ENCODE data around the gene NOTUM. TPM values are rescaled to one million over a fixed set of nuclear protein-coding genes. Genes with fewer than 3 reads are reported as not detected.

NOTUM gene
- total and polyA plus RNA-seq, 2 of the 4 experiments (the other 2 are of a cell fraction) = 0.05 TPM; not detected in 1

DNA sequence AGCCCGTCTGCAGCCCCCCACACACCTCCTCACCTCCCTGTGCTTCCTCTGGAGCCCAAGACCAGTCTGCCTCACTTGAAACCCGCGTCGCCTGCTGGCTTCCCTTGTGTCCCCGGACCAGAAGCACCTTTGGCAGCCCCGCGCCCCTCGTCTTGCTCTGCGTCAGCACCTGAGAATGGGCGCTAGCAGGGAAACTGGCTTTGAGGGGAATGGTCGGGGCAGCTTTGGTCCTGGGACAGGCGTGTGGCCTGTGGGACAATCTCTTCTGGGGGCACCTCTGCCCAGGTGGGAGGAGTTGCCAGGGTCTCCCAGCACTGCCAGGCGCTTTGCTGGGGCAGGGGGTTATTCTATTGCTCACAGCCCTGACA is 29.8 kb downstream of the NOTUM start:
- Histone ChIP-seq H2AFZ (replicated peaks; ENCODE audit: low read length, poor library complexity) (no peak overlapping the region), H3K27me3 (ENCODE audit: control insufficient read depth, insufficient read depth, low read length) (no peaks in the 10 kb centered on the region), H3K18ac (ENCODE audit: low read depth, low read length) (no peak overlapping the region), H3K9me3 (ENCODE audit: control insufficient read depth, insufficient read depth, low read length) (no peaks in the 10 kb centered on the region), H3K23ac (ENCODE audit: low read depth, low read length) (no peak overlapping the region), H3K27ac (ENCODE audit: insufficient read depth, low read length) (no peak overlapping the region), H3K36me3 (ENCODE audit: control insufficient read depth, insufficient read depth, low read length) (peaks cover 27% of the 10 kb centered on the region; the same call in 1 of the 2 replicates), H4K8ac (ENCODE audit: low read depth in 2 of 2, low read length in 2 of 2) (no peak overlapping the region), H2AK9ac (replicated peaks; ENCODE audit: low read depth, low read length, poor library complexity) (no peak overlapping the region), H4K91ac (ENCODE audit: insufficient read depth, low read depth, low read length) (no peak overlapping the region), H3K14ac (replicated peaks; ENCODE audit: low read depth, low read length) (no peak overlapping the region), H2AK5ac (ENCODE audit: low read depth, low read length) (no peak overlapping the region), H3K4me1 (ENCODE audit: control insufficient read depth, insufficient read depth, low read length) (peaks cover 9% of the 10 kb centered on the region), H3K4ac (ENCODE audit: low read depth, low read length) (no peak overlapping the region), H3K79me1 (ENCODE audit: low read depth in 1 of 2, low read length in 2 of 2) (peaks cover 13 to 42% of the 10 kb centered on the region in 2 experiments), H2BK5ac (ENCODE audit: low read depth, low read length, poor library complexity, severe bottlenecking) (no peak overlapping the region), H2BK15ac (ENCODE audit: low read depth, low read length) (no peak overlapping the region), H2BK20ac (ENCODE audit: low read depth, low read length) (no peak overlapping the region), H3K4me2 (ENCODE audit: low read depth, low read length) (no peak overlapping the region), H2BK120ac (ENCODE audit: low read depth, low read length) (no peak overlapping the region), H4K5ac (ENCODE audit: low read depth, low read length) (no peak overlapping the region), H3K56ac (ENCODE audit: extremely low read depth, insufficient read depth, low read length) (no peak overlapping the region), H3K9me1 (ENCODE audit: insufficient read depth, low read length) (peaks cover 9% of the 10 kb centered on the region), H3K4me3 (ENCODE audit: insufficient read depth, low read depth, low read length) (no peak overlapping the region), H4K20me1 (ENCODE audit: insufficient read depth, low read length) (peaks cover 17% of the 10 kb centered on the region), H3K9ac (ENCODE audit: low read depth, low read length) (no peak overlapping the region)
- no peak for DNase-seq
- intact Hi-C loops (cut with micrococcal nuclease) (no loop called here), dilution Hi-C loops (cut with HindIII; ENCODE audit: low sequenced_read_pairs, unreplicated experiment) (no loop called here), in situ Hi-C loops (cut with MboI; ENCODE audit: low sequenced_read_pairs) (no loop called here)
- POLR2A ChIA-PET (ENCODE audit: unreplicated experiment) = no interaction called here
- no peak for TF ChIP-seq RCOR1 (IDR thresholded peaks at IDR 0.05; ENCODE audit: insufficient replicate concordance, low read length)
- TF ChIP-seq MXI1 (IDR thresholded peaks at IDR 0.05; ENCODE audit: borderline replicate concordance, low read depth, low read length) = no peak
- TF ChIP-seq SMC3 (IDR thresholded peaks at IDR 0.05; ENCODE audit: low read depth, low read length) = no peak
- no peak for ATAC-seq (ENCODE audit: low read depth)
- no TSS peak for BruUV-seq (replicated peaks)
- 84% methylated on average over 11 of the region's 13 CpGs; no CpG with 5 or more reads in 1 of the 2 experiments for WGBS, 2 experiments (ENCODE audit: extremely low coverage in 2 of 2, insufficient read length in 1 of 2)
- CTCF ChIA-PET = no interaction called here
